Dendritic cell treated with granulocyte-macrophage colony-stimulating factor and Interleukin-4, amounts not matched to agents 40 ng/mL and 50 ng/mL, for 4 days (primary cell): ENCODE measurements around the gene NFYC.

Source experiments
- H3K27ac Mint-ChIP-seq: one replicate; pipeline ENCODE4 v1.8.0; 2022; ENCODE audit warnings: mild to moderate bottlenecking, mixed read lengths
- H3K27me3 Mint-ChIP-seq: one replicate; pipeline ENCODE4 v1.8.0; 2022; ENCODE audit warnings: mild to moderate bottlenecking, mixed read lengths
- H3K36me3 Mint-ChIP-seq: one replicate; pipeline ENCODE4 v1.8.0; 2022; ENCODE audit warnings: low read depth, mixed read lengths
- H3K4me1 Mint-ChIP-seq: one replicate; pipeline ENCODE4 v1.8.0; 2022; ENCODE audit warnings: low read depth, mixed read lengths
- H3K4me3 Mint-ChIP-seq: one replicate; pipeline ENCODE4 v1.8.0; 2022; ENCODE audit warnings: mild to moderate bottlenecking, moderate library complexity, mixed read lengths
- H3K9me3 Mint-ChIP-seq: one replicate; pipeline ENCODE4 v1.8.0; 2022; ENCODE audit warnings: mixed read lengths
- intact Hi-C: fragments of 100-400 bp; cut with micrococcal nuclease; formaldehyde crosslinking; loops from one replicate; pipeline ENCODE4 v1.15.0; 2022

NFYC gene

GRCh38 chr1:40785446-40785845, 93.9 kb downstream of the NFYC start:
- H3K4me3 Mint-ChIP-seq: no peak overlapping the region
- H3K27ac Mint-ChIP-seq: no peak overlapping the region
- H3K9me3 Mint-ChIP-seq: no peaks in the 10 kb centered on the region
- no peaks in the 10 kb centered on the region for H3K36me3 Mint-ChIP-seq
- intact Hi-C loops: no loop called here
- peaks cover 68% of the 10 kb centered on the region for H3K27me3 Mint-ChIP-seq
- peaks cover 30% of the 10 kb centered on the region for H3K4me1 Mint-ChIP-seq

GRCh38 chr1:40786171-40786994, 94.9 kb downstream of the NFYC start:
- peaks cover 69% of the 10 kb centered on the region for H3K27me3 Mint-ChIP-seq
- H3K27ac Mint-ChIP-seq: no peak overlapping the region
- no peaks in the 10 kb centered on the region for H3K9me3 Mint-ChIP-seq
- intact Hi-C loops: no loop called here
- peaks cover 22% of the 10 kb centered on the region for H3K4me1 Mint-ChIP-seq
- no peaks in the 10 kb centered on the region for H3K36me3 Mint-ChIP-seq
- no peak overlapping the region for H3K4me3 Mint-ChIP-seq

GRCh38 chr1:40786995-40787705, 95.6 kb downstream of the NFYC start:
- H3K27ac Mint-ChIP-seq: no peak overlapping the region
- intact Hi-C loops: no loop called here
- no peak overlapping the region for H3K4me3 Mint-ChIP-seq
- H3K36me3 Mint-ChIP-seq: no peaks in the 10 kb centered on the region
- H3K4me1 Mint-ChIP-seq: peaks cover 21% of the 10 kb centered on the region
- peaks cover 63% of the 10 kb centered on the region for H3K27me3 Mint-ChIP-seq
- H3K9me3 Mint-ChIP-seq: no peaks in the 10 kb centered on the region

- Mint-ChIP-seq H3K9me3 (no peaks in the 10 kb centered on the region), H3K4me3 (no peak overlapping the region), H3K4me1 (peaks cover 15% of the 10 kb centered on the region), H3K27me3 (peaks cover 55% of the 10 kb centered on the region), H3K27ac (no peak overlapping the region), H3K36me3 (no peaks in the 10 kb centered on the region)
- intact Hi-C loops: no loop called here
These were observed 96.4 kb downstream of the NFYC start for GRCh38 chr1:40787737-40788560.

GRCh38 chr1:40788561-40789341, 97.2 kb downstream of the NFYC start:
- intact Hi-C loops: no loop called here
- peaks cover 56% of the 10 kb centered on the region for H3K27me3 Mint-ChIP-seq

GRCh38 chr1:40789342-40789598, 97.8 kb downstream of the NFYC start:
- peaks cover 7% of the 10 kb centered on the region for H3K4me1 Mint-ChIP-seq
- peaks cover 55% of the 10 kb centered on the region for H3K27me3 Mint-ChIP-seq
- H3K4me3 Mint-ChIP-seq: no peak overlapping the region
- H3K36me3 Mint-ChIP-seq: no peaks in the 10 kb centered on the region
- H3K9me3 Mint-ChIP-seq: no peaks in the 10 kb centered on the region
- intact Hi-C loops: no loop called here
- H3K27ac Mint-ChIP-seq: no peak overlapping the region

More at GRCh38 chr1:40788561-40789341, 97.2 kb downstream of the NFYC start:
- no peak overlapping the region for H3K4me3 Mint-ChIP-seq
- no peaks in the 10 kb centered on the region for H3K9me3 Mint-ChIP-seq
- no peaks in the 10 kb centered on the region for H3K36me3 Mint-ChIP-seq
- H3K27ac Mint-ChIP-seq: no peak overlapping the region
- H3K4me1 Mint-ChIP-seq: peaks cover 9% of the 10 kb centered on the region

GRCh38 chr1:40789661-40790430, 98.3 kb downstream of the NFYC start:
- H3K27ac Mint-ChIP-seq: no peak overlapping the region
- no peaks in the 10 kb centered on the region for H3K9me3 Mint-ChIP-seq
- H3K36me3 Mint-ChIP-seq: no peaks in the 10 kb centered on the region
- no peak overlapping the region for H3K4me3 Mint-ChIP-seq
- intact Hi-C loops: no loop called here
- H3K27me3 Mint-ChIP-seq: peaks cover 50% of the 10 kb centered on the region
- H3K4me1 Mint-ChIP-seq: peaks cover 1% of the 10 kb centered on the region

- peaks cover 2% of the 10 kb centered on the region for H3K4me1 Mint-ChIP-seq
- H3K36me3 Mint-ChIP-seq: no peaks in the 10 kb centered on the region
- H3K27me3 Mint-ChIP-seq: peaks cover 35% of the 10 kb centered on the region
- no peak overlapping the region for H3K27ac Mint-ChIP-seq
- intact Hi-C loops: no loop called here
- H3K9me3 Mint-ChIP-seq: no peaks in the 10 kb centered on the region
- H3K4me3 Mint-ChIP-seq: no peak overlapping the region
These were observed 100.5 kb downstream of the NFYC start for GRCh38 chr1:40792036-40792435.

GRCh38 chr1:40793617-40794016, 102.1 kb downstream of the NFYC start:
- Mint-ChIP-seq H3K27ac (no peak overlapping the region), H3K4me3 (no peak overlapping the region), H3K4me1 (peaks cover 18% of the 10 kb centered on the region), H3K36me3 (no peaks in the 10 kb centered on the region), H3K27me3 (peaks cover 29% of the 10 kb centered on the region), H3K9me3 (no peaks in the 10 kb centered on the region)
- intact Hi-C loops: no loop called here

- Mint-ChIP-seq H3K27me3 (peaks cover 26% of the 10 kb centered on the region), H3K4me1 (peaks cover 22% of the 10 kb centered on the region), H3K36me3 (no peaks in the 10 kb centered on the region), H3K4me3 (no peak overlapping the region), H3K27ac (no peak overlapping the region), H3K9me3 (no peaks in the 10 kb centered on the region)
- intact Hi-C loops: no loop called here
These were observed 102.5 kb downstream of the NFYC start for GRCh38 chr1:40794048-40794447.

- no peaks in the 10 kb centered on the region for H3K9me3 Mint-ChIP-seq
These were observed 103.6 kb downstream of the NFYC start for GRCh38 chr1:40794974-40795715.

GRCh38 chr1:40795811-40796586, 104.5 kb downstream of the NFYC start:
- Mint-ChIP-seq H3K9me3 (no peaks in the 10 kb centered on the region), H3K36me3 (no peaks in the 10 kb centered on the region), H3K4me3 (no peak overlapping the region), H3K27ac (no peak overlapping the region), H3K27me3 (peaks cover 28% of the 10 kb centered on the region), H3K4me1 (peaks cover 25% of the 10 kb centered on the region)
- intact Hi-C loops: no loop called here

More at GRCh38 chr1:40794974-40795715, 103.6 kb downstream of the NFYC start:
- Mint-ChIP-seq H3K27me3 (peaks cover 24% of the 10 kb centered on the region), H3K4me3 (no peak overlapping the region), H3K27ac (no peak overlapping the region), H3K36me3 (no peaks in the 10 kb centered on the region), H3K4me1 (peaks cover 24% of the 10 kb centered on the region)
- intact Hi-C loops: no loop called here
